Right lobe of liver (tissue), 6 donors: ENCODE data around the gene PRM1. TPM values are rescaled to one million over a fixed set of nuclear protein-coding genes. Genes with fewer than 3 reads are reported as not detected.
A peak's percentile ranks its signal among the peaks of the same experiment; 100 is the strongest.

Experiments used
- ATAC-seq, 4 donors: fragments of 200-7000 bp; cut with Tn5 transposase; one replicate each; pipeline ENCODE4 v1.9.1; 2020; ENCODE audit warnings: mild to moderate bottlenecking in 4 of 4, moderate library complexity in 4 of 4
- DNase-seq, 3 donors: peaks; one replicate each; pipeline ENCODE4 v3.0.0-alpha.2; 2020
- H3K27ac ChIP-seq, 3 donors: fragments of 200-600 bp; one replicate each; pipeline ENCODE4 v1.8.0; 2022
- H3K27me3 ChIP-seq, 2 donors: fragments of 200-600 bp; one replicate each; pipeline ENCODE4 v1.8.0; 2022
- H3K36me3 ChIP-seq, 4 donors: fragments of 200-600 bp; sonication (generic) in 1 of 4; one replicate each; pipeline versions ENCODE4 v1.5.1 to v1.8.0; 2017 to 2022; ENCODE audit warnings: control low read depth in 1 of 4
- H3K4me1 ChIP-seq, 4 donors: fragments of 200-600 bp; sonication (generic) in 1 of 4; one replicate each; pipeline versions ENCODE4 v1.5.1 to v1.8.0; 2017 to 2022; ENCODE audit warnings: control low read depth in 1 of 4
- H3K4me3 ChIP-seq, 3 donors: fragments of 200-600 bp; one replicate each; pipeline ENCODE4 v1.8.0; 2022
- H3K9me3 ChIP-seq, 4 donors: fragments of 200-600 bp; sonication (generic) in 1 of 4; one replicate each; pipeline versions ENCODE4 v1.5.1 to v1.8.0; 2017 to 2022; ENCODE audit warnings: control low read depth in 1 of 4
- CTCF ChIP-seq, 4 donors: fragments of 200-600 bp in 3 of 4; fragments of 450-650 bp in 1 of 4; IDR thresholded peaks; one replicate each; pipeline versions ENCODE4 v1.5.1 to v1.8.0; 2016 to 2022; ENCODE audit warnings: antibody characterized with exemption in 4 of 4, mild to moderate bottlenecking in 2 of 4
- POLR2A ChIP-seq: fragments of 450-650 bp; IDR thresholded peaks from one replicate; pipeline ENCODE4 v1.6.1; 2017; ENCODE audit warnings: antibody characterized with exemption, mild to moderate bottlenecking
- WGBS: methylation state at CpG from one replicate; pipeline ENCODE4 v1.1.6; 2018; ENCODE audit warnings: low coverage, low lambda C conversion rate; ENCODE audit not compliant: insufficient coverage; ENCODE audit errors: missing lambda C conversion rate; 5-methylcytosine and 5-hydroxymethylcytosine counted together
- intact Hi-C, 2 donors: fragments of 100-400 bp; cut with DNase I; formaldehyde crosslinking; loops; one replicate each; pipeline versions ENCODE4 v1.11.2 to v1.14.1; 2022
- total RNA-seq, 6 experiments: library from RNA; depleted of rRNA in 2 of 6; stranded (reverse); fragments of >200 nt in 2 of 6; fragmentation: NEBNext Ultra II Directional in 3 of 6; extraction: Animal tissue kit (Norgen Biotek cat#: 25700) in 3 of 6; gene quantifications; one replicate each; pipeline versions ENCODE4 v1.1.0 to v1.2.4, GENCODE V29; 2016 to 2023
- donor health status: DM: no; HTN: yes; CAD: no.
- donor health status: DM: no; HTN: no; CAD: no.
- donor health status: DM: no; HTN: no; CAD: no.
- donor health status: DM: no; HTN: yes; CAD: no.
- donor health status: DM: no; HTN: yes; CAD: no.

PRM1 gene
- total RNA-seq, 6 experiments from 2014 or later = not detected

GRCh38 chr16:11250091-11250785, 30.9 kb downstream of the PRM1 start:
- Histone ChIP-seq H3K4me3 (no peak overlapping the region), H3K4me1 (peaks cover 0 to 20% (median 7%) of the 10 kb centered on the region in 4 donors), H3K27ac (no peak overlapping the region), H3K36me3 (no peaks in the 10 kb centered on the region), H3K9me3 (no peaks in the 10 kb centered on the region), H3K27me3 (no peaks in the 10 kb centered on the region)
- DNase-seq = peak in 1 of 3 donors; percentile 38
- ATAC-seq = peak in 1 of 4 donors; percentile 28
- intact Hi-C loops = loop anchor here in 1 of 2 donors (10.0 kb wide), 1 partner anchor 45 kb away; no protein-coding TSS in a partner anchor
- TF ChIP-seq POLR2A = no peak
- TF ChIP-seq CTCF (IDR thresholded peaks at IDR 0.05) = no peak
- WGBS = 68% methylated on average over 10 of the region's 16 CpGs

DNA sequence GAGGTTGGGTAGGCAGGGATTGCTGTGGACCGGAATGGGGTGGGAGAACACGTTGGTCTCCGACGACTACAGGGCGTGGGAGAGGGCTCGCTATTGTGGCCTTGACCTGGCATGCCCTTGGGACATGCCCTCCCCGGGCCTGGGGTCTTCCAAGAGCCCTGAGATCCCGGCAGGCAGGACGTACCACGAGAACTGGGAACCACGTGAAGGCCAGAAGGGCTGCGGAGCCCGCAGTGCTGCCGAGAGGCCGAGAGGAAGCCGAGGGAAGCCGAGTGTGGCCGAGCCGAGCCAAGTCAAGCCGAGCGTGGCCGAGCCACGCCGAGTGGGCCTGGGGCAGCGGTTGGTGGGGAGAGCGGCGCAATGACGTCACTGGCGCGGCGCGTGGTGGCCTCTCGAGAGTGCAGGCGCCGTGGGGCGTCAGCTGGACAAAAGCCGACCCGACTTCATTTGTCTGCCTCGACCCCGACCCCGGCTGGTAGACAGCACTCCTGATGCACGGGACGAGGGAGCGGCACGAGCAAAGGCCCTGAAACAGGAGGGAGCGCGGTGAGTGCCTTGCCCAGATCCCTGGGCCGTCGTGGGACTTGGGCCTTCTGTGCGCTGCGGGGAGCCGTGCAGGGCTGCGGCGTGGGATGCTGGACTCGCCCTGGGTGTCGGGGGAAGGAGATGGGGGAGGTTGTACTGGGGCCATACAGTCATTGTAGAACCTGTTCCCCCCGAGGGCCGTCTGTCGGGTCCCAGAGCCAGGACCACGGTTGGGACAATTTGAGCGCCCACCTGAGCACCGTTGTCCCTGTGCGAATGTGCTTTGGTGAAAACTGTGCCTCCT, 31.7 kb downstream of the PRM1 start:
- WGBS = 80% methylated on average over 3 of the region's 63 CpGs
- H3K9me3 ChIP-seq = no peaks in the 10 kb centered on the region
- H3K4me1 ChIP-seq = peaks cover 0 to 15% (median 4%) of the 10 kb centered on the region in 4 donors
- ATAC-seq (no peak), DNase-seq (no peak)
- H3K27me3 ChIP-seq = no peaks in the 10 kb centered on the region
- no peaks in the 10 kb centered on the region for H3K36me3 ChIP-seq
- intact Hi-C loops = loop anchor here in 1 of 2 donors (10.0 kb wide), 1 partner anchor 45 kb away; no protein-coding TSS in a partner anchor
- no peak for TF ChIP-seq POLR2A
- no peak for TF ChIP-seq CTCF (IDR thresholded peaks at IDR 0.05)
- no peak overlapping the region for H3K27ac ChIP-seq
- H3K4me3 ChIP-seq = no peak overlapping the region

GRCh38 chr16:11248133-11248532, 33.0 kb downstream of the PRM1 start:
- no peaks in the 10 kb centered on the region for H3K27me3 ChIP-seq
- H3K4me1 ChIP-seq = peaks cover 0 to 13% (median 4%) of the 10 kb centered on the region in 4 donors
- H3K4me3 ChIP-seq = no peak overlapping the region
- H3K27ac ChIP-seq = no peak overlapping the region
- no peak for TF ChIP-seq POLR2A
- TF ChIP-seq CTCF (IDR thresholded peaks at IDR 0.05) = no peak
- H3K9me3 ChIP-seq = no peaks in the 10 kb centered on the region
- no peaks in the 10 kb centered on the region for H3K36me3 ChIP-seq
- ATAC-seq (no peak), DNase-seq (no peak)
- 88% methylated on average over 8 of the region's 8 CpGs for WGBS
- intact Hi-C loops = no loop called here

DNA sequence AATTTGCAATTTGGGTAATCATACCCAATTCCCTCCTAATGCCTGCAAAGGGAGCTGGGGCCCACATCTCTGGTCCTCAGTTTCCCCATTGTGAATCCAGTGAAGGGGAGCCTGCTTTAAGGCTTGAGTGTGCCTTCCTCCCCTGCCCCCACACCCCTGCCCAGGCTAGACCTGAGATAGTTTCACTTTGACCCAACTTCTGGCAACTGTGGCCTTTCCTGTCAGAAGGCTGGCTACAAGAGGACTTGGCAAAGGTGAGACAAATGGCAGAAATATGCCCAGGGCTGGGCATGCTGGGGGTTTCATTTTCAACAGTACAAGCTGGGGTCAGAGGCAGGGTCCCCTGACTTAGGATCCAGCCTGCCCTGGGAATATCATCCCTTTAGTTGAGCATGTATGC, 35.1 kb downstream of the PRM1 start:
- intact Hi-C loops = no loop called here
- Histone ChIP-seq H3K4me1 (peaks cover 0 to 13% (median 4%) of the 10 kb centered on the region in 4 donors), H3K27ac (no peak overlapping the region), H3K9me3 (no peaks in the 10 kb centered on the region), H3K27me3 (no peaks in the 10 kb centered on the region), H3K36me3 (no peaks in the 10 kb centered on the region), H3K4me3 (no peak overlapping the region)
- peak; percentile 65 to 82 (median 78) for ATAC-seq
- TF ChIP-seq POLR2A = no peak
- no peak for TF ChIP-seq CTCF (IDR thresholded peaks at IDR 0.05)
- DNase-seq = no peak
